Measurements from ENCODE around the gene HSPA5. TPM values are rescaled to one million over a fixed set of nuclear protein-coding genes. Genes with fewer than 3 reads are reported as not detected.
A peak's percentile ranks its signal among the peaks of the same experiment; 100 is the strongest.
"Not testable (repeated sequence)": the region's sequence is repeated elsewhere in the genome, so short reads cannot be mapped to it uniquely, and the experiment has no call there.

HSPA5 gene
- total and polyA plus RNA-seq, 12 donors = 30.0 to 677 (median 102) TPM

DNA sequence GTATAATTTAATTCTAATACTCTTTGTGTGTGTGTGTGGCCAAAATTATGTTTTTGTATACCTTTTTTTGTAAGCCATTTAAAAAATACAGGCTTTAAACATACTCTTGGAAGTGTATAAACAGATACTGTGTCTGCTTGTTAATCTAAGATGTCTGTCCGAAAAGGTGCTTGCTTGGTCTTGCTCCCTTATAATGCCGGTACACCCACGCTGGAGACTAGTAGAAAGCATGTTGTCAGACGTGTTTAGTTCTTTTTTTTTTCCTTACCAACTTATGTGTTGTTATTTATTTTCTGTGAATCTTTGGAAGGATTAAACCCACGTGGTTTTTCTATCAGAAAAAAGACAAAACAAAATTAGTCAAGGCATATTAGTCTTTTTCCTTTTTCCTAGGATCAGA, 29.9 kb upstream of the HSPA5 start:
- Histone ChIP-seq H3K27me3 (no peaks in the 10 kb centered on the region), H3K27ac (no peak overlapping the region), H3K4me1 (replicated peaks in 1 of 2) (peaks cover 8 to 40% of the 10 kb centered on the region in 2 donors), H3K4me3 (no peak overlapping the region), H3K36me3 (replicated peaks in 1 of 2) (no peaks in the 10 kb centered on the region), H3K9me3 (replicated peaks in 1 of 3) (no peaks in the 10 kb centered on the region)
- DNase-seq = no peak
- intact Hi-C loops (cut with DNase I) = no loop called here
- no peak for TF ChIP-seq POLR2A (IDR thresholded peaks at IDR 0.05)
- TF ChIP-seq, protein P1, sequence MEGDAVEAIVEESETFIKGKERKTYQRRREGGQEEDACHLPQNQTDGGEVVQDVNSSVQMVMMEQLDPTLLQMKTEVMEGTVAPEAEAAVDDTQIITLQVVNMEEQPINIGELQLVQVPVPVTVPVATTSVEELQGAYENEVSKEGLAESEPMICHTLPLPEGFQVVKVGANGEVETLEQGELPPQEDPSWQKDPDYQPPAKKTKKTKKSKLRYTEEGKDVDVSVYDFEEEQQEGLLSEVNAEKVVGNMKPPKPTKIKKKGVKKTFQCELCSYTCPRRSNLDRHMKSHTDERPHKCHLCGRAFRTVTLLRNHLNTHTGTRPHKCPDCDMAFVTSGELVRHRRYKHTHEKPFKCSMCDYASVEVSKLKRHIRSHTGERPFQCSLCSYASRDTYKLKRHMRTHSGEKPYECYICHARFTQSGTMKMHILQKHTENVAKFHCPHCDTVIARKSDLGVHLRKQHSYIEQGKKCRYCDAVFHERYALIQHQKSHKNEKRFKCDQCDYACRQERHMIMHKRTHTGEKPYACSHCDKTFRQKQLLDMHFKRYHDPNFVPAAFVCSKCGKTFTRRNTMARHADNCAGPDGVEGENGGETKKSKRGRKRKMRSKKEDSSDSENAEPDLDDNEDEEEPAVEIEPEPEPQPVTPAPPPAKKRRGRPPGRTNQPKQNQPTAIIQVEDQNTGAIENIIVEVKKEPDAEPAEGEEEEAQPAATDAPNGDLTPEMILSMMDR (IDR thresholded peaks at IDR 0.05) = no peak
- 77 to 82% (median 78%) methylated on average over 5 of the region's 5 CpGs for WGBS, 4 donors

DNA sequence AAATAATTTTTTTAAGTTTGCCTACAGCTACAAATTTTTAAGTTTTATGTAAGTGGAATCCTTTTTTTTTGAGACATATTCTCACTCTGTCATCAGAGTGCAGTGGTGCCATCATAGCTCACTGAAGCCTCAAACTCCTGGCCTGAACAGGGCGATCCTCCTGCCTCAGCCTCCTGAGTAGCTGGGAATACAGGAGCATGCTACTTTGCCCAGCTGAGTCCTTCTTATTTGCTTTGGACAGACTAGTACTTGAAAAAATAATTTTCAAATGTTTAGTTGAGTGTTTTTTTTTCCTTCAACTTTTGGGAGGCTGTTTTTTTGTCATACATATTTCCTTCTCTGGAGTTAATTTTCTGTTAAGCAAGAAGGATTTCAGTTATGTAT, 27.9 kb upstream of the HSPA5 start:
- TF ChIP-seq, protein P1 (IDR thresholded peaks at IDR 0.05) = no peak
- no peak for TF ChIP-seq POLR2A (IDR thresholded peaks at IDR 0.05)
- WGBS, 4 donors = 80 to 90% (median 86%) methylated on average over 1 of the region's 1 CpG
- DNase-seq = no peak
- peaks cover 14 to 28% of the 10 kb centered on the region in 2 donors for H3K4me1 ChIP-seq (replicated peaks in 1 of 2)
- H3K9me3 ChIP-seq (replicated peaks in 1 of 3) = no peaks in the 10 kb centered on the region
- no peaks in the 10 kb centered on the region for H3K27me3 ChIP-seq
- no peak overlapping the region for H3K27ac ChIP-seq
- H3K36me3 ChIP-seq (replicated peaks in 1 of 2) = no peaks in the 10 kb centered on the region
- intact Hi-C loops (cut with DNase I) = no loop called here
- no peak overlapping the region for H3K4me3 ChIP-seq

DNA sequence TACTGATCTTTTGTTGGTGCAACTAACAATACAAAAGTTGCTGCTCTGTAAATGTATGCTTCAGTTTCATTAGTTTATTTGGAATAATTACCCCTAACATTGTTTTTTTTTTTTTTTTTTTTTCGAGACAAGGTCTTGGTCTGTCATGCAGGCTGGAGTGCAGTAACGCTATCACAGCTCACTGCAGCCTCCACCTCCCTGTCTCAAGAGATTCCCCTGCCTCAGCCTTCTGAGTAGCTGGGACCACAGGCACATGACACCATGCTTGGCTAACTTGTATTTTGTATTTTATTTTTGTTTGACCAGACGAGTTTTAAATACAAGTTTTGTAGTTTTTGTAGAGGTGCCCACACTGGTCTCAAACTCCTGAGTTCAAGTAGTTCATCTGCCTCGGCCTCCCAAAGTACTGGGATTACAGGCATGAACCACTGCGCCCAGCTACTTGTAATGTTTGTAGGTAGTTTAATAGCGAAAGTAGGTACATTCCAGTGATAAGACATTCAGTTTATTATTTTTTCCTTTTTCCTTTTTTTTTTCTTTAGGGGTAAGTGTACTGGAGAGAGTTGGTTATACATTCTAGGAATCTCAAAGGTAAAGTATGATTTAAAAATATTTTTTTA, 27.4 kb upstream of the HSPA5 start:
- intact Hi-C loops (cut with DNase I) = no loop called here
- Histone ChIP-seq H3K4me3 (no peak overlapping the region), H3K4me1 (replicated peaks in 1 of 2) (peaks cover 19 to 28% of the 10 kb centered on the region in 2 donors), H3K9me3 (replicated peaks in 1 of 3) (no peaks in the 10 kb centered on the region), H3K36me3 (replicated peaks in 1 of 2) (no peaks in the 10 kb centered on the region), H3K27me3 (no peaks in the 10 kb centered on the region), H3K27ac (no peak overlapping the region)
- TF ChIP-seq POLR2A (IDR thresholded peaks at IDR 0.05) = no peak
- TF ChIP-seq, protein P1 (IDR thresholded peaks at IDR 0.05) = no peak
- WGBS, 4 donors = 66 to 75% (median 71%) methylated on average over 6 of the region's 6 CpGs
- no peak for DNase-seq

DNA sequence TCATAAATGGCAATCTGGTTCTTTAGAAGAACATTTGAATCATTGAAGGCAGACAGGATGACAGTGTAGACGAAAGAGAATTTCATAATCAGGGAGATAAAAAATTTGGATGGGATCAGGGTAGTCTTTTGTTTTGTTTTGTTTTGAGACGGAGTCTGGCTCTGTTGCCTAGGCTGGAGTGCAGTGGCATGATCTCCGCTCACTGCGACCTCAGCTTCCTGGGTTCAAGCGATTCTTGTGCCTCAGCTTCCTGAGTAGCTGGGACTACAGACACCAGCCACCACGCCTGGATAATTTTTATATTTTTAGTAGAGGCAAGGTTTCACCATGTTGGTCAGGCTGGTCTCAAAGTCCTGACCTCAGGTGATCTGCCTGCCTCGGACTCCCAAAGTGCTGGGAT, 22.9 kb upstream of the HSPA5 start:
- DNase-seq; H3K27me3 ChIP-seq; H3K36me3 ChIP-seq (replicated peaks in 1 of 2); intact Hi-C loops (cut with DNase I); H3K9me3 ChIP-seq (replicated peaks in 1 of 3); H3K4me3 ChIP-seq: not testable (repeated sequence)
- Histone ChIP-seq H3K4me1 (replicated peaks in 1 of 2) (peaks cover 15 to 20% of the 10 kb centered on the region in 2 donors), H3K27ac (peak overlapping the region in 1 of 5 donors; percentile 30)
- WGBS, 4 donors = 64 to 80% (median 75%) methylated on average over 7 of the region's 7 CpGs

All from adrenal gland (tissue), 12 donors.